Coronary artery (tissue), 2 donors: ENCODE data around the gene MPC1L.
"Not testable (repeated sequence)": the region's sequence is repeated elsewhere in the genome, so short reads cannot be mapped to it uniquely, and the experiment has no call there.

Experiments used
- DNase-seq: peaks from one replicate; pipeline ENCODE4 v3.0.0-alpha.2; 2017; ENCODE audit warnings: low spot score
- H3K27ac ChIP-seq, 2 donors: fragments of 200-600 bp; sonication (generic); one replicate each; pipeline ENCODE4 v1.5.1; 2016 to 2019
- H3K4me3 ChIP-seq: fragments of 200-600 bp; sonication (generic); 2 replicates; pipeline ENCODE4 v1.5.1; 2016; ENCODE audit warnings: mild to moderate bottlenecking, moderate library complexity
- CTCF ChIP-seq: fragments of 200-600 bp; sonication (generic); IDR thresholded peaks from one replicate; pipeline ENCODE4 v1.5.1; 2019; ENCODE audit warnings: antibody characterized with exemption

The MPC1L gene

GRCh38 chrX:40580537-40581335, 42.5 kb upstream of the MPC1L start, which contains the start of gene ATP6AP2:
Gene ATP6AP2 (plus strand): TSS chrX:40580970. CDS start chrX:40581066, 96 bp downstream.
- peak; percentile 93 for DNase-seq
- Histone ChIP-seq H3K4me3 (peak within 1 kb of the TSS; percentile 85), H3K27ac (peak within 1 kb of the TSS; percentile 65 to 96)
- TF ChIP-seq CTCF: no peak

DNA sequence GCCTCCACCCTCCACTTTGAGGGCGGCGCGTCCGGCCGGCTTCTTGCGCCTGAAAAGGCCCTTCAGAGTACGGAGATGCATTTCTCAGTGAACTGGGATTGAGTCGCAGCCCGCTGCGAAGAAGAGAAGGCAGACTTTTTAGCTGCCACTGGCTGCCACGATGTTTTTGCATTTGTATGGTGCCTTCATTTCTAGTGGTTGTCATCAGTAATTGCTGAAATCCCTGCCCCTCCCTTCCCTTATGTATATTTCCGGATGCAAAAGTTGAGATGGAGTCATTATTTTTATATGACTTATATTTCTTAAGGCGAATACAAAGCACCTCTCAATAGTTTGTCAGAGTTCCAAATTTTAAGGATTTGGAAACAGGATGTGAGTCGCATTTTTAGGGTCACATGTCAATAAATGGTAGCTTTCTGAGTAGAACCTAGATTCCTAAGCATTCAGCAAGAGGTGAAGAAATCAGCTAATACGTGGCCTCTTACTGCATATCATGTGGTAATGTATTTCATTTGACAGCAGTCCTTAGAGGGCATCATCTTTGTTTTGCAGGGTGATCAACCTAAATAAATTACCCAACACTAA, 41.8 kb upstream of the MPC1L start:
- H3K27ac ChIP-seq: peak overlapping the region; percentile 63 to 96
- no peak for TF ChIP-seq CTCF
- H3K4me3 ChIP-seq: peak overlapping the region; percentile 85
- no peak for DNase-seq

- not testable (repeated sequence) for H3K27ac ChIP-seq, DNase-seq
- H3K4me3 ChIP-seq: peak overlapping the region; percentile 85
These were observed 41.0 kb upstream of the MPC1L start for GRCh38 chrX:40582178-40582577.

DNA sequence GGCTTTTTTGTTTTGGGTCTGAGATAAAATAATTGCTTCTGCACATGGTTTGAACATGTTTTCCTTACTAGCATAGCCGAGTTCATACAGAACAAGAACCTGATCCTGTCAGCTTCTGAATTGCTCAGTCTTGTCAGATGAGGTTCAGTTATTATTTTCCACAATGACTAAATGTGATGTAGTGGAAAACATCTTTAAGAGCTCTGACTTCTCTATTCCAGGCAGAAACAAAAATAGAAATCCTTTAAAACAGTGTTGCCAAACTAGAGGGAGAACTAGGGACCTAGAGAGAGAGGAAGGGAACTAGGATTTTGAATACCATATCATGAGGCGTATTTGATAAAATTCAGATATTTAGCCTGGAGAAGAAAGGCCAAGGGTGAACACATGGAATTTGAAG, 40.4 kb upstream of the MPC1L start:
- no peak for DNase-seq
- Histone ChIP-seq H3K4me3 (no peak overlapping the region), H3K27ac (no peak overlapping the region)
- TF ChIP-seq CTCF: no peak

- H3K4me3 ChIP-seq, DNase-seq, H3K27ac ChIP-seq: not testable (repeated sequence)
These were observed 35.6 kb upstream of the MPC1L start for GRCh38 chrX:40587623-40588022.

GRCh38 chrX:40589616-40590321, 33.5 kb upstream of the MPC1L start:
- not testable (repeated sequence) for H3K4me3 ChIP-seq, DNase-seq, H3K27ac ChIP-seq

DNA sequence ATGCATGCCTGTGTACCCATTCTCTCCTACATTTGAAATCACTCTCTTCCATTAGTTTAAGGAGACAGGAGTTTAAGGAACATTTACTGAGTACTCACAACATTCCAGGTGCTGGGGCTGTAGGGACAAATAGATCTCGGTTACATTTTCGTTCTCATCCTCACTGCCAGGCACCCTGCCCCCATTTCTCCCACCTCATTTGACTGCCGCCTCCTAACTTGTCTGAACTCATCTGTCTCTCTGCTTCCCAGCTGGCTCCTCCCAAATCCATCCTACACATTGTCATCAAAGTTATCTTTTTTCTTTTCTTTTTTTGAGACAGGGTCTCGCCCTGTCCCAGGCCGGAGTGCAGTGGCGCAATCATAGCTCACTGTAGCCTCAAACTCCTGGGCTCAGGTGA, 19.8 kb upstream of the MPC1L start:
- no peak for DNase-seq
- no peak overlapping the region for H3K4me3 ChIP-seq
- no peak for TF ChIP-seq CTCF
- H3K27ac ChIP-seq: no peak overlapping the region

- TF ChIP-seq CTCF: no peak
These were observed 15.8 kb upstream of the MPC1L start for GRCh38 chrX:40607381-40607780.

More at GRCh38 chrX:40607381-40607780, 15.8 kb upstream of the MPC1L start:
- H3K4me3 ChIP-seq: no peak overlapping the region
- DNase-seq: no peak
- H3K27ac ChIP-seq: no peak overlapping the region
